Keratinocyte (primary cell): ENCODE results near the gene SWI5. TPM values are rescaled to one million over a fixed set of nuclear protein-coding genes. Genes with fewer than 3 reads are reported as not detected.

Experiments used
- DNase-seq: peaks from one replicate; pipeline ENCODE4 v3.0.0-alpha.2; 2011; ENCODE audit warnings: low read depth, missing footprints, low spot score
- FAIRE-seq: peaks from 2 replicates; lab custom pipeline; 2011; peaks lifted over from hg19 to GRCh38; lab: Jason Lieb, UNC
- H2AFZ ChIP-seq: 2 replicates; pipeline ENCODE4 v1.6.0; 2012; ENCODE audit warnings: low read length, control low read depth, inconsistent platforms; ENCODE audit not compliant: control insufficient read depth
- H3K27ac ChIP-seq: 2 replicates; pipeline ENCODE4 v1.5.1; 2011; ENCODE audit warnings: low read length; ENCODE audit not compliant: control insufficient read depth, insufficient read depth
- H3K27me3 ChIP-seq: 3 replicates; pipeline ENCODE4 v1.6.0; 2011; ENCODE audit warnings: low read length; ENCODE audit not compliant: control insufficient read depth, insufficient read depth; ENCODE audit errors: extremely low read depth
- H3K36me3 ChIP-seq, 2 experiments: 2 replicates in 1 of 2; 3 replicates in 1 of 2; pipeline ENCODE4 v1.5.1; 2011; ENCODE audit warnings: low read length in 2 of 2, mild to moderate bottlenecking in 1 of 2; ENCODE audit not compliant: control insufficient read depth in 2 of 2, insufficient read depth in 2 of 2; ENCODE audit errors: extremely low read depth in 1 of 2
- H3K4me1 ChIP-seq: 3 replicates; pipeline ENCODE4 v1.5.1; 2011; ENCODE audit warnings: low read length; ENCODE audit not compliant: control insufficient read depth, insufficient read depth; ENCODE audit errors: extremely low read depth
- H3K4me2 ChIP-seq: 3 replicates; pipeline ENCODE4 v1.6.0; 2011; ENCODE audit warnings: low read depth, low read length; ENCODE audit not compliant: control insufficient read depth, insufficient read depth; ENCODE audit errors: extremely low read depth
- H3K4me3 ChIP-seq, 3 experiments: fragments of 200-600 bp in 1 of 3; sonication (generic) in 1 of 3; 2 replicates in 2 of 3; 3 replicates in 1 of 3; pipeline ENCODE4 v1.5.1; 2011 to 2016; ENCODE audit warnings: low read length in 3 of 3, mild to moderate bottlenecking in 3 of 3, control low read depth in 2 of 3, inconsistent platforms in 1 of 3, low read depth in 1 of 3, mixed read lengths in 1 of 3, mixed run types in 1 of 3, moderate library complexity in 1 of 3; ENCODE audit not compliant: control insufficient read depth in 2 of 3, insufficient read depth in 2 of 3; ENCODE audit errors: extremely low read depth in 1 of 3
- H3K79me2 ChIP-seq: 2 replicates; pipeline ENCODE4 v1.6.0; 2012; ENCODE audit warnings: low read length; ENCODE audit not compliant: control insufficient read depth, insufficient read depth
- H3K9ac ChIP-seq: 3 replicates; pipeline ENCODE4 v1.6.0; 2011; ENCODE audit warnings: low read length; ENCODE audit not compliant: control insufficient read depth, insufficient read depth; ENCODE audit errors: extremely low read depth
- H3K9me1 ChIP-seq: 3 replicates; pipeline ENCODE4 v1.6.0; 2011; ENCODE audit warnings: low read length; ENCODE audit not compliant: control insufficient read depth, insufficient read depth; ENCODE audit errors: extremely low read depth
- H3K9me3 ChIP-seq: 2 replicates; pipeline ENCODE4 v1.5.1; 2012; ENCODE audit warnings: low read depth, low read length; ENCODE audit not compliant: control insufficient read depth
- H4K20me1 ChIP-seq: 3 replicates; pipeline ENCODE4 v1.6.0; 2011; ENCODE audit warnings: low read length; ENCODE audit not compliant: control insufficient read depth, insufficient read depth; ENCODE audit errors: extremely low read depth
- CTCF ChIP-seq, 3 experiments: IDR thresholded peaks in 1 of 3; conservative IDR thresholded peaks in 1 of 3; optimal IDR thresholded peaks in 1 of 3; 2 replicates in 2 of 3; 3 replicates in 1 of 3; pipeline versions ENCODE3 to v1.5.1; 2011; ENCODE audit warnings: low read length in 3 of 3, mild to moderate bottlenecking in 3 of 3, moderate library complexity in 2 of 3, control low read depth in 1 of 3, inconsistent platforms in 1 of 3; ENCODE audit not compliant: insufficient read depth in 2 of 3; ENCODE audit errors: extremely low read depth in 1 of 3
- EZH2 ChIP-seq: IDR thresholded peaks from one replicate; pipeline ENCODE4 v1.6.1; 2012; ENCODE audit warnings: inconsistent platforms, mild to moderate bottlenecking, low read length, moderate library complexity
- dilution Hi-C: fragments of 300-500 bp; cut with MboI; formaldehyde crosslinking; loops from one replicate; pipeline ENCODE4 v1.7.0; 2020; ENCODE audit warnings: low sequenced_read_pairs; ENCODE audit not compliant: extremely low pct_ligation_motif_present
- polyA plus RNA-seq, 5 experiments: library from polyadenylated mRNA; depleted of rRNA in 3 of 5; stranded (reverse) in 3 of 5; stranded (forward) in 1 of 5; unstranded in 1 of 5; fragments of >200 nt; gene quantifications; 1 replicate in 1 of 5; 2 replicates in 3 of 5; 3 replicates in 1 of 5; pipeline versions ENCODE4 v1.2.1 to v1.2.3, GENCODE V29; 2011 to 2012; ENCODE audit warnings: missing spikeins in 2 of 5, low read depth in 1 of 5, low replicate concordance in 1 of 5

SWI5 gene
- polyA plus RNA-seq, 1 donor (not counting 4 experiments of a cell fraction or from before 2014, with no cell fraction given), result 39.4 TPM

- H3K9ac ChIP-seq, result no peak overlapping the region
- no peak overlapping the region for H3K27ac ChIP-seq
- H3K4me1 ChIP-seq, result peaks cover 5% of the 10 kb centered on the region
- dilution Hi-C loops, result no loop called here
- no peak overlapping the region for H3K4me2 ChIP-seq
- H3K9me3 ChIP-seq, result no peaks in the 10 kb centered on the region
- no peaks in the 10 kb centered on the region for H3K27me3 ChIP-seq
- peaks cover 0 to 5% of the 10 kb centered on the region in 2 experiments for H3K36me3 ChIP-seq
- H2AFZ ChIP-seq, result no peak overlapping the region
- H3K79me2 ChIP-seq, result no peaks in the 10 kb centered on the region
- FAIRE-seq, result no peak
- no peaks in the 10 kb centered on the region for H3K9me1 ChIP-seq
- TF ChIP-seq EZH2 (no peak), CTCF (optimal IDR thresholded peaks at IDR 0.05 in 1 of 3, IDR thresholded peaks at IDR 0.05 in 1 of 3, conservative IDR thresholded peaks at IDR 0.05 in 1 of 3; ENCODE audit: extremely low read depth in 1 of 3, insufficient read depth in 2 of 3, low read length in 3 of 3) (no peak)
- no peak overlapping the region for H3K4me3 ChIP-seq
- no peaks in the 10 kb centered on the region for H4K20me1 ChIP-seq
- no peak for DNase-seq
Measured at GRCh38 chr9:128293091-128293490, 17.0 kb downstream of the SWI5 start.

- H4K20me1 ChIP-seq, result no peaks in the 10 kb centered on the region
- no peaks in the 10 kb centered on the region for H3K79me2 ChIP-seq
- FAIRE-seq (no peak), DNase-seq (no peak)
- H3K9me1 ChIP-seq, result no peaks in the 10 kb centered on the region
- H3K9ac ChIP-seq, result no peak overlapping the region
- no peaks in the 10 kb centered on the region for H3K27me3 ChIP-seq
- no peak for TF ChIP-seq EZH2
- no peak for TF ChIP-seq CTCF (optimal IDR thresholded peaks at IDR 0.05 in 1 of 3, IDR thresholded peaks at IDR 0.05 in 1 of 3, conservative IDR thresholded peaks at IDR 0.05 in 1 of 3; ENCODE audit: extremely low read depth in 1 of 3, insufficient read depth in 2 of 3, low read length in 3 of 3)
- H3K36me3 ChIP-seq, result no peaks in the 10 kb centered on the region
- H3K4me3 ChIP-seq, result no peak overlapping the region
- no peak overlapping the region for H3K4me2 ChIP-seq
- peaks cover 6% of the 10 kb centered on the region for H3K4me1 ChIP-seq
- no peak overlapping the region for H2AFZ ChIP-seq
- H3K27ac ChIP-seq, result no peak overlapping the region
- no peaks in the 10 kb centered on the region for H3K9me3 ChIP-seq
- dilution Hi-C loops, result no loop called here
Measured at GRCh38 chr9:128294142-128294541, 18.1 kb downstream of the SWI5 start.
